Testis (tissue), 3 donors: ENCODE results near the gene NAP1L4. TPM values are rescaled to one million over a fixed set of nuclear protein-coding genes. Genes with fewer than 3 reads are reported as not detected.

Experiments used
- DNase-seq: peaks from one replicate; pipeline ENCODE4 v3.0.0-alpha.2; 2019
- H3K27ac ChIP-seq, 2 donors: fragments of 200-600 bp; sonication (generic); one replicate each; pipeline ENCODE4 v1.5.1; 2019
- H3K27me3 ChIP-seq: fragments of 200-600 bp; sonication (generic); one replicate; pipeline ENCODE4 v1.5.1; 2019
- H3K36me3 ChIP-seq: fragments of 200-600 bp; sonication (generic); one replicate; pipeline ENCODE4 v1.5.1; 2017; ENCODE audit warnings: low read depth; ENCODE audit errors: missing control alignments
- H3K4me1 ChIP-seq: fragments of 200-600 bp; sonication (generic); one replicate; pipeline ENCODE4 v1.5.1; 2019
- H3K4me3 ChIP-seq, 2 donors: fragments of 200-600 bp; sonication (generic); one replicate each; pipeline ENCODE4 v1.5.1; 2017 to 2019
- H3K9me3 ChIP-seq: fragments of 200-600 bp; sonication (generic); one replicate; pipeline ENCODE4 v1.5.1; 2017
- POLR2A ChIP-seq: fragments of 450-650 bp; IDR thresholded peaks from one replicate; pipeline ENCODE4 v1.6.1; 2017; ENCODE audit warnings: antibody characterized with exemption, mild to moderate bottlenecking, moderate library complexity
- WGBS, 2 donors: methylation state at CpG; one replicate each; pipeline ENCODE4 v1.1.5; 2018; 5-methylcytosine and 5-hydroxymethylcytosine counted together
- intact Hi-C: fragments of 100-400 bp; cut with DNase I; formaldehyde crosslinking; loops from one replicate; pipeline ENCODE4 v1.15.1; 2023; ENCODE audit warnings: low total_unique reads
- polyA plus RNA-seq: library from polyadenylated mRNA; stranded (reverse); fragments of 350-450 nt; fragmentation: Illumina TruSeq; extraction: RNeasy Lipid Tissue Mini Kit (QIAGEN cat#74804); gene quantifications from one replicate; pipeline ENCODE4 v1.2.3, GENCODE V29; 2014; ENCODE audit warnings: low read depth, low replicate concordance; ENCODE audit not compliant: insufficient read depth
- total RNA-seq, 2 donors: library from RNA; depleted of rRNA; stranded (reverse); fragments of >200 nt; gene quantifications; one replicate each; pipeline ENCODE4 v1.2.3, GENCODE V29; 2016
- TF ChIP-seq, protein P1 (sequence below), 3 experiments: fragments of 450-650 bp in 2 of 3; fragments of 200-600 bp in 1 of 3; sonication (generic) in 1 of 3; IDR thresholded peaks; one replicate each; pipeline ENCODE4 v1.5.1; 2016 to 2019; ENCODE audit warnings: antibody characterized with exemption in 3 of 3, mild to moderate bottlenecking in 2 of 3, moderate library complexity in 1 of 3

The NAP1L4 gene
- total and polyA plus RNA-seq, 3 donors from 2014 or later: 165 to 208 (median 206) TPM

DNA sequence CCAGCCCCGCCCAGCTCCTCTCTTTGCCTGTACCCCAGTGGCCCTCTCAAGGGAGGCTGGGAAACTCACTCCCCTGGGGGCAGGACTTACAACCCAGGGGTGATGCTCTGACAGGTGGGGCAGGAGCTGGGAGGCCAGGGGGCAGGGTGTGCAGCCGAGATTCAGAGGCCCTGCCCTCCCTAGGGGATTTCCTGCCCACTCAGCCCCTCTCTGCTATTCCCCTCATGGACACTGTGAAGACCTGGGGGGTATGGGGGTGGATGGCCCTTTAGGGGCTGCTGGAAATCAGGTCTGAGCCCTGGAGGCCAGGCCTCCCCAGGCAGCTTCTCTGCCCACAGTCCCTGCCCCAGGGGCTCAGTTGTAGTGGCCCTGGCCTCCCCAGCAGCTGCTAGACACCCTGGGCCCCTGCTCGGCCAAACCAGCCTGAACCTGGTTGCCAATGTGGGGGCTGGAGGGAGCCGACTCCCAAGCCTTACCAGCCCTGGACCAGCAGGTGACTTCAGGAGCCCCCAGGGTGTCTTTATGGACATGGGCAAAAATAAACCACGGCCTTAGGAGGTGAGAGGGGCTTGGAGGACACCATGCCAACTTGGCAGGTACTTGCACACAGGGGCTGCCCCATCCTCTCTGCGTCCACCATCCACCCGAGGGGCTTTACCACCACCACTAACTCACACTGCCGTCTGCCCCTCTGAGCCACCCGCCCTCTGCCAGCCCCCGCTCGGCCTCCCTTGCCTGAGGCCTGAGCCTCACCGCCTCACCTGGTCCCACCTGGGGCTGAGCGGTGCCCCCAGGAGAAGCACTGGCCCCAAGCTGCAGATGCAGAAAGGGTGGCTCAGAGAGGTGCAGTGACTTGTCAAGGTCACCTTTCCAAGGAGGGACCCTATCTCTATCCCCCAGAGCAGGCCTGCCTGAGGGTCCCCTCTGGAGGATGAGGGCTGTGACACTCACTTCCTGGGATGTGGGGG, 60.1 kb downstream of the NAP1L4 start:
- H3K4me3 ChIP-seq: no peak overlapping the region
- WGBS, 2 donors: 69 to 86% methylated on average over 4 to 11 of the region's 13 CpGs
- TF ChIP-seq, protein P1, sequence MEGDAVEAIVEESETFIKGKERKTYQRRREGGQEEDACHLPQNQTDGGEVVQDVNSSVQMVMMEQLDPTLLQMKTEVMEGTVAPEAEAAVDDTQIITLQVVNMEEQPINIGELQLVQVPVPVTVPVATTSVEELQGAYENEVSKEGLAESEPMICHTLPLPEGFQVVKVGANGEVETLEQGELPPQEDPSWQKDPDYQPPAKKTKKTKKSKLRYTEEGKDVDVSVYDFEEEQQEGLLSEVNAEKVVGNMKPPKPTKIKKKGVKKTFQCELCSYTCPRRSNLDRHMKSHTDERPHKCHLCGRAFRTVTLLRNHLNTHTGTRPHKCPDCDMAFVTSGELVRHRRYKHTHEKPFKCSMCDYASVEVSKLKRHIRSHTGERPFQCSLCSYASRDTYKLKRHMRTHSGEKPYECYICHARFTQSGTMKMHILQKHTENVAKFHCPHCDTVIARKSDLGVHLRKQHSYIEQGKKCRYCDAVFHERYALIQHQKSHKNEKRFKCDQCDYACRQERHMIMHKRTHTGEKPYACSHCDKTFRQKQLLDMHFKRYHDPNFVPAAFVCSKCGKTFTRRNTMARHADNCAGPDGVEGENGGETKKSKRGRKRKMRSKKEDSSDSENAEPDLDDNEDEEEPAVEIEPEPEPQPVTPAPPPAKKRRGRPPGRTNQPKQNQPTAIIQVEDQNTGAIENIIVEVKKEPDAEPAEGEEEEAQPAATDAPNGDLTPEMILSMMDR (IDR thresholded peaks at IDR 0.05): no peak
- TF ChIP-seq POLR2A: no peak
- no peaks in the 10 kb centered on the region for H3K36me3 ChIP-seq
- H3K9me3 ChIP-seq: no peaks in the 10 kb centered on the region
- no peak for DNase-seq
- H3K4me1 ChIP-seq: peaks cover 12% of the 10 kb centered on the region
- H3K27ac ChIP-seq: no peak overlapping the region
- intact Hi-C loops: no loop called here
- H3K27me3 ChIP-seq: no peaks in the 10 kb centered on the region

DNA sequence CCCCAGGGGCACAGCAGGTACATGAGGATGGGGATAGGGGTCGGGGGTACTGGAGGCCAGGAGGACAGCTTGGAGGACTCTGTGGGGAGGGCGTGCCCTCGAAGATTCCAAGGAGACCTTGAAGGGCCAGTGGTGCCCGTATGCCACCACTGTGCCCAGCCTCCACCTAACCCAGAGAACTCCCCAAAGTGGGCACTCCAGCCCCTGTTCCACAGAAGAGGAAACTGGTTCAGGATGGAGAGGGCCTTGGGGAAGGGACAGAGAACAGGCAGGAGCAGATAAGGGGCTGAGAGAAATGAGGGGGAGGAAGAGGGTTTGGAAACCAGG, 60.7 kb downstream of the NAP1L4 start:
- intact Hi-C loops: no loop called here
- TF ChIP-seq, protein P1 (IDR thresholded peaks at IDR 0.05): no peak
- no peak for TF ChIP-seq POLR2A
- Histone ChIP-seq H3K9me3 (no peaks in the 10 kb centered on the region), H3K27me3 (no peaks in the 10 kb centered on the region), H3K4me3 (no peak overlapping the region), H3K4me1 (peaks cover 12% of the 10 kb centered on the region), H3K36me3 (no peaks in the 10 kb centered on the region), H3K27ac (no peak overlapping the region)
- no peak for DNase-seq
- WGBS, 2 donors: 71 to 80% methylated on average over 4 of the region's 4 CpGs

GRCh38 chr11:2930704-2931419, 61.3 kb downstream of the NAP1L4 start:
- Histone ChIP-seq H3K36me3 (no peaks in the 10 kb centered on the region), H3K4me1 (peaks cover 12% of the 10 kb centered on the region), H3K9me3 (no peaks in the 10 kb centered on the region), H3K27ac (no peak overlapping the region), H3K27me3 (no peaks in the 10 kb centered on the region), H3K4me3 (no peak overlapping the region)
- intact Hi-C loops: no loop called here
- DNase-seq: peak; percentile 69
- TF ChIP-seq, protein P1 (IDR thresholded peaks at IDR 0.05): peak; percentile 6 to 53 (median 50)
- no peak for TF ChIP-seq POLR2A
- 19 to 54% methylated on average over 10 to 21 of the region's 21 CpGs for WGBS, 2 donors

GRCh38 chr11:2929950-2930703, 62.0 kb downstream of the NAP1L4 start:
- Histone ChIP-seq H3K36me3 (no peaks in the 10 kb centered on the region), H3K4me3 (peak overlapping the region; percentile 34 to 50), H3K27ac (peak overlapping the region in 1 of 2 donors; percentile 14), H3K4me1 (peaks cover 12% of the 10 kb centered on the region), H3K27me3 (no peaks in the 10 kb centered on the region), H3K9me3 (no peaks in the 10 kb centered on the region)
- intact Hi-C loops: no loop called here
- 6 to 7% methylated on average over 18 to 47 of the region's 47 CpGs for WGBS, 2 donors
- no peak for TF ChIP-seq POLR2A
- TF ChIP-seq, protein P1 (IDR thresholded peaks at IDR 0.05): peak in 2 of 3 experiments; percentile 23 to 53
- no peak for DNase-seq
